ENCODE results near the gene IMMP1L.

The IMMP1L gene

GRCh38 chr11:31387379-31387778 is 122.0 kb downstream of the IMMP1L start:
- no peak for DNase-seq (ENCODE audit: low spot score)

- no peak for DNase-seq (ENCODE audit: low spot score)
Measured at GRCh38 chr11:31383116-31383515, 126.3 kb downstream of the IMMP1L start.
